GM23338 (cell line): Measurements from ENCODE around the gene IVD. TPM values are rescaled to one million over a fixed set of nuclear protein-coding genes. Genes with fewer than 3 reads are reported as not detected.

ENCODE experiments used
- ATAC-seq: fragments of 200-7000 bp; cut with Tn5 transposase; 3 replicates; pipeline ENCODE4 v1.9.1; 2020
- DNase-seq: peaks from one replicate; pipeline ENCODE4 v3.0.0-alpha.2; 2015; ENCODE audit warnings: low spot score
- H2AFZ ChIP-seq: fragments of 200-600 bp; sonication (generic); 2 replicates; pipeline ENCODE4 v1.8.0; 2016; ENCODE audit warnings: antibody characterized with exemption, mild to moderate bottlenecking, moderate library complexity
- H3F3A ChIP-seq: fragments of 200-600 bp; sonication (generic); replicated peaks from 2 replicates; pipeline ENCODE4 v1.8.0; 2017; ENCODE audit warnings: antibody characterized with exemption, mixed run types, low read depth
- H3K27ac ChIP-seq: fragments of 200-600 bp; sonication (generic); 2 replicates; pipeline ENCODE4 v1.6.1; 2016; ENCODE audit warnings: low read depth
- H3K27me3 ChIP-seq: fragments of 200-600 bp; sonication (generic); 2 replicates; pipeline ENCODE4 v1.8.0; 2016; ENCODE audit warnings: mild to moderate bottlenecking, mixed run types, moderate library complexity; ENCODE audit not compliant: insufficient read depth
- H3K36me3 ChIP-seq: fragments of 200-600 bp; sonication (generic); 2 replicates; pipeline ENCODE4 v1.8.0; 2016; ENCODE audit warnings: mild to moderate bottlenecking; ENCODE audit not compliant: insufficient read depth
- H3K4me1 ChIP-seq: fragments of 200-600 bp; sonication (generic); 2 replicates; pipeline ENCODE4 v1.8.0; 2016; ENCODE audit warnings: mild to moderate bottlenecking, moderate library complexity; ENCODE audit not compliant: insufficient read depth
- H3K4me2 ChIP-seq: fragments of 200-600 bp; sonication (generic); 2 replicates; pipeline ENCODE4 v1.7.1; 2017; ENCODE audit warnings: mixed run types
- H3K4me3 ChIP-seq: fragments of 200-600 bp; sonication (generic); 2 replicates; pipeline ENCODE4 v1.6.1; 2016; ENCODE audit warnings: mixed run types
- H3K79me2 ChIP-seq: fragments of 200-600 bp; sonication (generic); replicated peaks from 2 replicates; pipeline ENCODE4 v1.8.0; 2017; ENCODE audit warnings: mild to moderate bottlenecking; ENCODE audit not compliant: insufficient read depth
- H3K9me2 ChIP-seq: fragments of 200-600 bp; sonication (generic); 2 replicates; pipeline ENCODE4 v1.8.0; 2017; ENCODE audit not compliant: insufficient read depth
- H4K20me1 ChIP-seq: fragments of 200-600 bp; sonication (generic); replicated peaks from 2 replicates; pipeline ENCODE4 v1.8.0; 2017; ENCODE audit warnings: mild to moderate bottlenecking; ENCODE audit not compliant: insufficient read depth
- H3K27ac Mint-ChIP-seq: 2 replicates; pipeline ENCODE4 v1.8.0; 2020; ENCODE audit warnings: inconsistent platforms, mild to moderate bottlenecking, moderate library complexity, mixed read lengths
- H3K27me3 Mint-ChIP-seq: 3 replicates; pipeline ENCODE4 v1.8.0; 2022; ENCODE audit warnings: low read depth, mild to moderate bottlenecking, moderate library complexity, mixed read lengths, inconsistent platforms; ENCODE audit not compliant: insufficient read depth, poor library complexity
- H3K36me3 Mint-ChIP-seq: 3 replicates; pipeline ENCODE4 v1.8.0; 2021; ENCODE audit warnings: low read depth, mild to moderate bottlenecking, inconsistent platforms, moderate library complexity, mixed read lengths
- H3K4me1 Mint-ChIP-seq: 3 replicates; pipeline ENCODE4 v1.8.0; 2020; ENCODE audit warnings: mild to moderate bottlenecking, inconsistent platforms, mixed read lengths
- H3K4me3 Mint-ChIP-seq: 3 replicates; pipeline ENCODE4 v1.8.0; 2021; ENCODE audit warnings: moderate library complexity, mild to moderate bottlenecking, inconsistent platforms, mixed read lengths
- H3K9me3 Mint-ChIP-seq: 3 replicates; pipeline ENCODE4 v1.8.0; 2020; ENCODE audit warnings: moderate library complexity, mild to moderate bottlenecking, inconsistent platforms, mixed read lengths
- ETS1 ChIP-seq: IDR thresholded peaks from 2 replicates; pipeline ENCODE4 v1.6.1; 2016; ENCODE audit warnings: antibody characterized with exemption
- EZH2phosphoT487 ChIP-seq: fragments of 200-600 bp; sonication (generic); IDR thresholded peaks from one replicate; pipeline ENCODE4 v1.8.1; 2018; ENCODE audit warnings: antibody characterized with exemption; ENCODE audit not compliant: unreplicated experiment
- JUNB ChIP-seq: IDR thresholded peaks from one replicate; pipeline ENCODE4 v1.6.1; 2016; ENCODE audit warnings: antibody characterized with exemption; ENCODE audit not compliant: unreplicated experiment
- POLR2AphosphoS5 ChIP-seq: IDR thresholded peaks from 2 replicates; pipeline ENCODE4 v1.6.1; 2016; ENCODE audit warnings: antibody characterized with exemption, low read depth
- REST ChIP-seq: IDR thresholded peaks from one replicate; pipeline ENCODE4 v1.6.1; 2018; ENCODE audit warnings: antibody characterized with exemption; ENCODE audit not compliant: unreplicated experiment
- ZNF114 ChIP-seq: fragments of 250-450 bp; sonication (Bioruptor Pico); IDR thresholded peaks from 2 replicates; pipeline ENCODE4 v1.5.0; 2020; ENCODE audit warnings: mild to moderate bottlenecking, moderate library complexity
- polyA plus RNA-seq: library from polyadenylated mRNA; unstranded; fragments of >200 nt; fragmentation: Nextera tagmentation; extraction: Ambion mirVana; gene quantifications from 2 replicates; pipeline ENCODE4 v1.2.1, GENCODE V29; 2016
- total RNA-seq: library from RNA; depleted of rRNA; stranded (reverse); fragments of >200 nt; shearing (Covaris generic); gene quantifications from 2 replicates; pipeline ENCODE4 v1.2.3, GENCODE V29; 2014

Gene IVD
- total and polyA plus RNA-seq, 2 experiments from 2014 or later, result 54.1 to 75.4 TPM

- TF ChIP-seq ETS1 (no peak), JUNB (no peak), POLR2AphosphoS5 (no peak)
These were observed 9.6 kb downstream of the IVD start (continued) for GRCh38 chr15:40415226-40415625.

GRCh38 chr15:40416056-40416455, 10.5 kb downstream of the IVD start:
- H3K4me3 Mint-ChIP-seq, result no peak overlapping the region
- Histone ChIP-seq H3K79me2 (no peaks in the 10 kb centered on the region), H4K20me1 (no peaks in the 10 kb centered on the region; the same call in 1 of the 2 replicates), H3K4me2 (no peak overlapping the region), H3K9me2 (no peaks in the 10 kb centered on the region), H3K4me1 (peaks cover 9% of the 10 kb centered on the region), H3F3A (peaks cover 15% of the 10 kb centered on the region), H3K36me3 (peaks cover 32% of the 10 kb centered on the region), H3K27me3 (0 out of 2 replicates have a peak, but pooled peaks cover 1% of the 10 kb centered on the region), H2AFZ (no peak overlapping the region), H3K4me3 (no peak overlapping the region), H3K27ac (no peak overlapping the region)
- no peaks in the 10 kb centered on the region for H3K9me3 Mint-ChIP-seq
- ATAC-seq (no peak), DNase-seq (no peak)
- TF ChIP-seq REST (no peak), ZNF114 (CRISPR knock-in tag) (no peak)
- no peak overlapping the region for H3K27ac Mint-ChIP-seq
- peaks cover 2% of the 10 kb centered on the region; the same call in 2 of the 3 replicates for H3K4me1 Mint-ChIP-seq
- peaks cover 63% of the 10 kb centered on the region for H3K36me3 Mint-ChIP-seq
- peaks cover 7% of the 10 kb centered on the region for H3K27me3 Mint-ChIP-seq

GRCh38 chr15:40418126-40418525, 12.5 kb downstream of the IVD start:
- peaks cover 16% of the 10 kb centered on the region for H3K4me1 ChIP-seq
- H3K4me2 ChIP-seq, result no peak overlapping the region
- Mint-ChIP-seq H3K9me3 (no peaks in the 10 kb centered on the region), H3K36me3 (peaks cover 45% of the 10 kb centered on the region), H3K27ac (no peak overlapping the region), H3K4me1 (peaks cover 8% of the 10 kb centered on the region; the same call in 2 of the 3 replicates), H3K27me3 (peaks cover 17% of the 10 kb centered on the region), H3K4me3 (no peak overlapping the region)
- H3F3A ChIP-seq, result peaks cover 16% of the 10 kb centered on the region
- no peak overlapping the region for H2AFZ ChIP-seq
- no peak for ATAC-seq
- no peak overlapping the region for H3K4me3 ChIP-seq
- no peak for DNase-seq
- no peak for TF ChIP-seq EZH2phosphoT487
- no peaks in the 10 kb centered on the region for H3K9me2 ChIP-seq
- H3K27me3 ChIP-seq, result 0 out of 2 replicates have a peak, but pooled peaks cover 5% of the 10 kb centered on the region
- H3K36me3 ChIP-seq, result peaks cover 22% of the 10 kb centered on the region
- no peak overlapping the region; the same call in 1 of the 2 replicates for H3K27ac ChIP-seq
- no peaks in the 10 kb centered on the region; the same call in 1 of the 2 replicates for H4K20me1 ChIP-seq
- no peaks in the 10 kb centered on the region for H3K79me2 ChIP-seq
